Psoas muscle (tissue), 8 donors: ENCODE data around the gene BICC1. TPM values are rescaled to one million over a fixed set of nuclear protein-coding genes. Genes with fewer than 3 reads are reported as not detected.

ENCODE experiments used
- ATAC-seq, 4 donors: fragments of 200-7000 bp; cut with Tn5 transposase; one replicate each; pipeline ENCODE4 v1.9.1; 2020; ENCODE audit warnings: moderate library complexity in 3 of 4, mild to moderate bottlenecking in 2 of 4
- DNase-seq, 2 donors: peaks; one replicate each; pipeline ENCODE4 v3.0.0-alpha.2; 2020
- H3K27ac ChIP-seq: fragments of 200-600 bp; one replicate; pipeline ENCODE4 v1.8.0; 2022
- H3K27me3 ChIP-seq, 3 donors: fragments of 200-600 bp in 1 of 3; one replicate each; pipeline versions ENCODE4 v1.6.1 to v1.8.0; 2013 to 2022; ENCODE audit warnings: low read length in 2 of 3, mild to moderate bottlenecking in 2 of 3, moderate library complexity in 1 of 3; ENCODE audit not compliant: insufficient read depth in 3 of 3
- H3K36me3 ChIP-seq, 2 donors: fragments of 200-600 bp in 1 of 2; one replicate each; pipeline versions ENCODE4 v1.6.1 to v1.8.0; 2013 to 2022; ENCODE audit warnings: low read depth in 1 of 2, mild to moderate bottlenecking in 1 of 2, moderate library complexity in 1 of 2; ENCODE audit not compliant: insufficient read depth in 1 of 2
- H3K4me1 ChIP-seq: fragments of 200-600 bp; one replicate; pipeline ENCODE4 v1.8.0; 2022
- H3K4me3 ChIP-seq: fragments of 200-600 bp; one replicate; pipeline ENCODE4 v1.8.0; 2022; ENCODE audit warnings: mild to moderate bottlenecking
- H3K9me3 ChIP-seq: fragments of 200-600 bp; one replicate; pipeline ENCODE4 v1.8.0; 2022
- WGBS, 3 donors: extraction: QIAGEN DNeasy Blood & Tissue Kit; methylation state at CpG; one replicate each; pipeline versions ENCODE4 v1.1.6 to v1.1.7; 2013; 5-methylcytosine and 5-hydroxymethylcytosine counted together
- intact Hi-C, 2 donors: fragments of 100-400 bp; cut with DNase I; formaldehyde crosslinking; loops; one replicate each; pipeline versions ENCODE4 v1.11.0 to v1.14.2; 2022
- polyA plus RNA-seq, 3 donors: library from polyadenylated mRNA; stranded (reverse); fragments of 200-250 nt; gene quantifications; one replicate each; pipeline ENCODE4 v1.2.3, GENCODE V29; 2013
- total RNA-seq, 4 donors: library from RNA; stranded (reverse); fragmentation: NEBNext Ultra II Directional in 2 of 4; extraction: Animal tissue kit (Norgen Biotek cat#: 25700) in 2 of 4; gene quantifications; one replicate each; pipeline versions ENCODE4 v1.2.1 to v1.2.4, GENCODE V29; 2021 to 2023
- TF ChIP-seq, protein P1 (sequence below): fragments of 200-600 bp; IDR thresholded peaks from one replicate; pipeline ENCODE4 v1.8.0; 2022; ENCODE audit warnings: antibody characterized with exemption
- donor health status: healthy with polysubstance abuse.
- donor health status: DM: no; HTN: no; CAD: no; lungs with moderate emphysema.
- donor health status: Bipolar disorder and iron deficiency.
- donor health status: healthy.
- donor health status: DM: yes; HTN: yes; CAD: no.
- donor health status: DM: no; HTN: no; CAD: no.
- donor health status: DM: no; HTN: no; CAD: no.
- donor health status: DM: yes; HTN: yes; CAD: no.

The BICC1 gene
- total and polyA plus RNA-seq, 7 donors: 4.7 to 13.2 (median 6.9) TPM

DNA sequence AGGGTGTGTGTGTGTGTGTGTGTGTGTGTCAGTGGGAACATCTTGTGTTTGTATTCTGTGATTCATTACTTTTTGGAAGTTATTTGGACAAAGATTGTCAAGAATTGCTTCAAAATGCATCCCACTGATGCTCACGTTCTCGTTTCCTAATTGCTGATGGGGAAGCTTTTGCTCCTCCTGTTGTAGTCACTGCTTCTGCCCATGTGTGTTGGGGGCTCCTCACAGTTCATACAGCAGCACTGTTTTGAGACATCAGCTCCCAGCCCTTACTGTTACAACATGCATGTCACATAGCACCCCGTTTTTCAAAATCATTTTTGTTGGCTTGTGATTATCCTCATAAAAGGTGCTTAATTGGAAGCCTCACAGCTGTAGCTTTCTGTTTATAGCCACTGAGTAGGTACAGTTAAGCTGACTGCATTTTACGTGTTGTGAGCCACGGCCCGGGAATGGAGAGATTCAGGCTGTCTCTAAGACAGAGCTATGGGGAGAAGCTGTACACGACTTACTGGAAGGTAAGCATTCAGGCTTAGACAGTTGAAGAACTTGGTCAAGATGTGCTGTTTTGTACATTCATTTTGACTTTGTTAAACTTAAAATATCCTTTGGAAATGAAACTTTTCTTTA is 87.4 kb downstream of the BICC1 start:
- peak overlapping the region; percentile 6 for H3K27ac ChIP-seq
- ATAC-seq: peak; percentile 42 to 97 (median 77)
- H3K4me1 ChIP-seq: no peaks in the 10 kb centered on the region
- no peaks in the 10 kb centered on the region for H3K36me3 ChIP-seq
- WGBS, 3 donors: 45 to 60% (median 58%) methylated on average over 7 of the region's 7 CpGs
- peaks cover 6% of the 10 kb centered on the region for H3K9me3 ChIP-seq
- TF ChIP-seq, protein P1, sequence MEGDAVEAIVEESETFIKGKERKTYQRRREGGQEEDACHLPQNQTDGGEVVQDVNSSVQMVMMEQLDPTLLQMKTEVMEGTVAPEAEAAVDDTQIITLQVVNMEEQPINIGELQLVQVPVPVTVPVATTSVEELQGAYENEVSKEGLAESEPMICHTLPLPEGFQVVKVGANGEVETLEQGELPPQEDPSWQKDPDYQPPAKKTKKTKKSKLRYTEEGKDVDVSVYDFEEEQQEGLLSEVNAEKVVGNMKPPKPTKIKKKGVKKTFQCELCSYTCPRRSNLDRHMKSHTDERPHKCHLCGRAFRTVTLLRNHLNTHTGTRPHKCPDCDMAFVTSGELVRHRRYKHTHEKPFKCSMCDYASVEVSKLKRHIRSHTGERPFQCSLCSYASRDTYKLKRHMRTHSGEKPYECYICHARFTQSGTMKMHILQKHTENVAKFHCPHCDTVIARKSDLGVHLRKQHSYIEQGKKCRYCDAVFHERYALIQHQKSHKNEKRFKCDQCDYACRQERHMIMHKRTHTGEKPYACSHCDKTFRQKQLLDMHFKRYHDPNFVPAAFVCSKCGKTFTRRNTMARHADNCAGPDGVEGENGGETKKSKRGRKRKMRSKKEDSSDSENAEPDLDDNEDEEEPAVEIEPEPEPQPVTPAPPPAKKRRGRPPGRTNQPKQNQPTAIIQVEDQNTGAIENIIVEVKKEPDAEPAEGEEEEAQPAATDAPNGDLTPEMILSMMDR: no peak
- no peak for DNase-seq
- H3K27me3 ChIP-seq: no peaks in the 10 kb centered on the region
- peak overlapping the region; percentile 38 for H3K4me3 ChIP-seq
- intact Hi-C loops: no loop called here

GRCh38 chr10:58608351-58608750 is 95.7 kb downstream of the BICC1 start:
- WGBS, 3 donors: 63 to 66% (median 65%) methylated on average over 4 of the region's 4 CpGs
- no peaks in the 10 kb centered on the region for H3K4me1 ChIP-seq
- no peak overlapping the region for H3K4me3 ChIP-seq
- TF ChIP-seq, protein P1: no peak
- ATAC-seq (no peak), DNase-seq (no peak)
- H3K36me3 ChIP-seq: no peaks in the 10 kb centered on the region
- intact Hi-C loops: no loop called here
- no peaks in the 10 kb centered on the region for H3K9me3 ChIP-seq
- H3K27me3 ChIP-seq: no peaks in the 10 kb centered on the region
- no peak overlapping the region for H3K27ac ChIP-seq

- DNase-seq (no peak), ATAC-seq (no peak)
- 89 to 95% (median 90%) methylated on average over 1 of the region's 1 CpG for WGBS, 3 donors
- H3K36me3 ChIP-seq: no peaks in the 10 kb centered on the region
- H3K9me3 ChIP-seq: no peaks in the 10 kb centered on the region
- no peak overlapping the region for H3K27ac ChIP-seq
- intact Hi-C loops: no loop called here
- no peak overlapping the region for H3K4me3 ChIP-seq
- no peaks in the 10 kb centered on the region for H3K27me3 ChIP-seq
- no peaks in the 10 kb centered on the region for H3K4me1 ChIP-seq
- TF ChIP-seq, protein P1: no peak
Measured at GRCh38 chr10:58608826-58609531, 96.3 kb downstream of the BICC1 start.

DNA sequence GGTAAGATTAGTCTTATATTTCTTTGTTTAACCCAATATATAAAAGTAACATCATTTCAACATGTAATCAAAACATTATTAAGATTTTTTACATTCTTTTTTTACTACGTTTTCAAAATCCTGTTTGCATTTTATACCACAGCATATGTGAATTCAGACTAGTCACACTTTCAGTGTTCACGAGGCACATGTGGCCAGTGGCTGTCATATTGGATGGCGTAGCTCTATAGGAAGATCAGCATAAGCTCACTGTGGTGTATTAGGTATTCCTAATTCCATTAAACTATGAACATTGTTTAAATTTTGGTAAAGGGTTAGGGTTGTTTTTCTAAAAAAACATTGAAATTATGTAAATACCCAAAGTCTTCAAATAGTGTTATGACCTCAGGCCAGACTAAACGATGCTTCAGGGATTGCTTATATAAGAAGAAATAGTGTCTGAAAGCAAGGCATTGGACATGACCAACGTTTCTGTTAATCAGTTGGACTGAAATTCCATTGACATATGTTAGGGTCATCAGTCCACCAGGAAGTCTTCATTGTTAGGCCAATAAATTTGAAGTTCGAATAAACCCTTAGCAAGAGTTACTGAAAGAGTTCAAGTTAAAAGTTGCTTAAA is 97.0 kb downstream of the BICC1 start:
- WGBS, 3 donors: 64 to 68% (median 68%) methylated on average over 6 of the region's 6 CpGs
- no peaks in the 10 kb centered on the region for H3K36me3 ChIP-seq
- H3K9me3 ChIP-seq: no peaks in the 10 kb centered on the region
- no peak for ATAC-seq
- no peak for DNase-seq
- H3K27me3 ChIP-seq: no peaks in the 10 kb centered on the region
- H3K4me1 ChIP-seq: no peaks in the 10 kb centered on the region
- TF ChIP-seq, protein P1: no peak
- H3K4me3 ChIP-seq: no peak overlapping the region
- intact Hi-C loops: no loop called here
- H3K27ac ChIP-seq: no peak overlapping the region
